Tibial nerve (tissue), 4 donors: ENCODE data around the gene GABPB1. TPM values are rescaled to one million over a fixed set of nuclear protein-coding genes. Genes with fewer than 3 reads are reported as not detected.

Experiments
- DNase-seq, 2 donors: peaks; one replicate each; pipeline ENCODE4 v3.0.0-alpha.2; 2019; ENCODE audit warnings: low spot score in 2 of 2
- H3K27ac ChIP-seq, 4 donors: fragments of 200-600 bp; sonication (generic) in 3 of 4; one replicate each; pipeline ENCODE4 v1.5.1; 2017 to 2019; ENCODE audit warnings: mild to moderate bottlenecking in 1 of 4
- H3K27me3 ChIP-seq, 2 donors: fragments of 200-600 bp; sonication (generic) in 1 of 2; one replicate each; pipeline versions ENCODE4 v1.5.1 to v1.6.0; 2017 to 2019
- H3K36me3 ChIP-seq, 3 donors: fragments of 200-600 bp; sonication (generic); one replicate each; pipeline ENCODE4 v1.5.1; 2018 to 2019
- H3K4me1 ChIP-seq, 4 donors: fragments of 200-600 bp; sonication (generic) in 3 of 4; one replicate each; pipeline ENCODE4 v1.5.1; 2017 to 2019
- H3K4me3 ChIP-seq, 4 donors: fragments of 200-600 bp; sonication (generic) in 3 of 4; one replicate each; pipeline ENCODE4 v1.5.1; 2017 to 2019; ENCODE audit warnings: mild to moderate bottlenecking in 1 of 4, moderate library complexity in 1 of 4
- H3K9me3 ChIP-seq, 4 donors: fragments of 200-600 bp; sonication (generic) in 3 of 4; one replicate each; pipeline ENCODE4 v1.5.1; 2017 to 2019
- EP300 ChIP-seq, 2 donors: sonication (generic); formaldehyde crosslinking; IDR thresholded peaks; one replicate each; pipeline ENCODE4 v1.6.1; 2017; ENCODE audit warnings: antibody characterized with exemption in 2 of 2, mild to moderate bottlenecking in 1 of 2
- POLR2A ChIP-seq, 2 donors: fragments of 450-650 bp; IDR thresholded peaks; one replicate each; pipeline ENCODE4 v1.6.1; 2017; ENCODE audit warnings: antibody characterized with exemption in 2 of 2, mild to moderate bottlenecking in 2 of 2, moderate library complexity in 2 of 2
- WGBS, 2 donors: methylation state at CpG; one replicate each; pipeline ENCODE4 v1.1.5; 2018; 5-methylcytosine and 5-hydroxymethylcytosine counted together
- total RNA-seq, 4 donors: library from RNA; depleted of rRNA; stranded (reverse); fragments of >200 nt; gene quantifications; one replicate each; pipeline ENCODE4 v1.1.0, GENCODE V29; 2016
- TF ChIP-seq, protein P1 (sequence below), 5 experiments: fragments of 200-600 bp in 3 of 5; fragments of 450-650 bp in 2 of 5; sonication (generic) in 3 of 5; IDR thresholded peaks; one replicate each; pipeline ENCODE4 v1.5.1; 2016 to 2019; ENCODE audit warnings: antibody characterized with exemption in 5 of 5, mild to moderate bottlenecking in 3 of 5, moderate library complexity in 2 of 5

Gene GABPB1
- total RNA-seq, 4 donors from 2014 or later = 13.3 to 22.2 (median 17.4) TPM

DNA sequence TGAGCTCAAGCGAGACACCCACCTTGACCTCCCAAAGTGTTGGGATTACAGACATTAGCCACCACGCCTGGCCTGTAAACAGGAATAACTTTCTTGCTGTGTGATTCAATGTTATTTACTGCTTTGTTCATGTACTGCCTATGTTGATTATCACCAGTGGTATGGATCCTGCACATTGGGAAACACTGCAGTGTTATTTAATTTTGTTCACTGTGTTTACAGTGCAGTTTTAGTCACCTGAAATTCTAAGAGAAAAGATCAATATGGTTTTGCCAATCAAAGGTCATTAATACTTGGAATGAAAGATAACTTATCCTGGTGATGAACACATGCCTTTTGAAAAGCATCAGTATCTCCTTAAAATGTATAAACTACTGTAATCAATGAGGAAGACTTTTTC is 8.6 kb upstream of the GABPB1 start:
- Histone ChIP-seq H3K9me3 (no peaks in the 10 kb centered on the region), H3K4me3 (no peak overlapping the region), H3K27me3 (no peaks in the 10 kb centered on the region), H3K27ac (no peak overlapping the region), H3K36me3 (peaks cover 0 to 69% (median 0%) of the 10 kb centered on the region in 3 donors), H3K4me1 (peaks cover 0 to 4% (median 0%) of the 10 kb centered on the region in 4 donors)
- DNase-seq = no peak
- WGBS, 2 donors = 83 to 88% methylated on average over 2 of the region's 2 CpGs
- TF ChIP-seq, protein P1, sequence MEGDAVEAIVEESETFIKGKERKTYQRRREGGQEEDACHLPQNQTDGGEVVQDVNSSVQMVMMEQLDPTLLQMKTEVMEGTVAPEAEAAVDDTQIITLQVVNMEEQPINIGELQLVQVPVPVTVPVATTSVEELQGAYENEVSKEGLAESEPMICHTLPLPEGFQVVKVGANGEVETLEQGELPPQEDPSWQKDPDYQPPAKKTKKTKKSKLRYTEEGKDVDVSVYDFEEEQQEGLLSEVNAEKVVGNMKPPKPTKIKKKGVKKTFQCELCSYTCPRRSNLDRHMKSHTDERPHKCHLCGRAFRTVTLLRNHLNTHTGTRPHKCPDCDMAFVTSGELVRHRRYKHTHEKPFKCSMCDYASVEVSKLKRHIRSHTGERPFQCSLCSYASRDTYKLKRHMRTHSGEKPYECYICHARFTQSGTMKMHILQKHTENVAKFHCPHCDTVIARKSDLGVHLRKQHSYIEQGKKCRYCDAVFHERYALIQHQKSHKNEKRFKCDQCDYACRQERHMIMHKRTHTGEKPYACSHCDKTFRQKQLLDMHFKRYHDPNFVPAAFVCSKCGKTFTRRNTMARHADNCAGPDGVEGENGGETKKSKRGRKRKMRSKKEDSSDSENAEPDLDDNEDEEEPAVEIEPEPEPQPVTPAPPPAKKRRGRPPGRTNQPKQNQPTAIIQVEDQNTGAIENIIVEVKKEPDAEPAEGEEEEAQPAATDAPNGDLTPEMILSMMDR (IDR thresholded peaks at IDR 0.05) = no peak
- TF ChIP-seq POLR2A (IDR thresholded peaks at IDR 0.05) (no peak), EP300 (IDR thresholded peaks at IDR 0.05) (no peak)

DNA sequence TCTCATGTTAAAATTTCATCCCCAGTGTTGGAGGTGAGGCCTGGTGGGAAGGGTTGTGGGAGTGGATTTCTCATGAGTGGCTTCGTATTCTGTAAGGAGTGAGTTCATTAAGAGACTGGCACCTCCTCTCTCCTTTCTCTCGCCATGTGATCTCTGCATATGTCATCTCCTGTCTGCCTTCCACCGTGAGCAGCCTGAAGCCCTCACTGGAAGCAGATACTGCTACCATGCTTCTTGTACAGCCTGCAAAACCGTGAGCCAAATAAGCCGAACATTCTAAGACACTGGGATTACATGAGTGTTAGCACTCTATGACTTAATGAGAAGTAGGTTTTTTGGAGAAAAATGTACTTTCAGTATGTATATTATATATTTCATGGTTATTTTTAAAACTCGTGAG is 6.8 kb upstream of the GABPB1 start:
- Histone ChIP-seq H3K4me1 (peaks cover 0 to 12% (median 1%) of the 10 kb centered on the region in 4 donors), H3K4me3 (no peak overlapping the region), H3K27ac (no peak overlapping the region), H3K9me3 (no peaks in the 10 kb centered on the region), H3K36me3 (peaks cover 0 to 69% (median 0%) of the 10 kb centered on the region in 3 donors), H3K27me3 (no peaks in the 10 kb centered on the region)
- no peak for DNase-seq
- WGBS, 2 donors = 85 to 88% methylated on average over 6 of the region's 6 CpGs
- TF ChIP-seq, protein P1 (IDR thresholded peaks at IDR 0.05) = no peak
- TF ChIP-seq EP300 (IDR thresholded peaks at IDR 0.05) (no peak), POLR2A (IDR thresholded peaks at IDR 0.05) (no peak)

DNA sequence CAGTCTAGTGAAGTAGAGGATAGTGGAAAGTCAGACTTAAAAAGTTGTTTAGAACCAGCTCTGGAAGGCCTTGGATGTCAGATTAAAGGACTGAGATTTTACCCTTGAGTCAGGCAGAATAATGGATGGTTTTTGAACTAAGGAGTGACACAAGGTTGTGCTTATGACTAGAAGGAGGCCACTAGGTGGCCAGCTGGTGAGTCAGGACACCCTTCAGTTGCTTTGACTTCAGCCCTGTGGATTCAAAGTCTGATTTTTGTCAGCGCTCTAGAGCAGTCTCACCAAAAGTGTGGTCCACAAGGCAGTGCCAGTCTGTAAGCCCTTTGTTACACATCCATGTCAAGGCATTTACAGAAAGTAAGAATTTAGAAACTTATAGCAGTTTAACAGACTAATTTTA is 3.8 kb upstream of the GABPB1 start:
- peaks cover 0 to 21% (median 10%) of the 10 kb centered on the region in 4 donors for H3K4me1 ChIP-seq
- no peak overlapping the region for H3K4me3 ChIP-seq
- H3K27me3 ChIP-seq = no peaks in the 10 kb centered on the region
- no peak overlapping the region for H3K27ac ChIP-seq
- 83 to 94% methylated on average over 1 of the region's 1 CpG for WGBS, 2 donors
- DNase-seq = no peak
- TF ChIP-seq POLR2A (IDR thresholded peaks at IDR 0.05) = no peak
- TF ChIP-seq EP300 (IDR thresholded peaks at IDR 0.05) = no peak
- TF ChIP-seq, protein P1 (IDR thresholded peaks at IDR 0.05) = no peak
- peaks cover 0 to 56% (median 0%) of the 10 kb centered on the region in 3 donors for H3K36me3 ChIP-seq
- no peaks in the 10 kb centered on the region for H3K9me3 ChIP-seq

DNA sequence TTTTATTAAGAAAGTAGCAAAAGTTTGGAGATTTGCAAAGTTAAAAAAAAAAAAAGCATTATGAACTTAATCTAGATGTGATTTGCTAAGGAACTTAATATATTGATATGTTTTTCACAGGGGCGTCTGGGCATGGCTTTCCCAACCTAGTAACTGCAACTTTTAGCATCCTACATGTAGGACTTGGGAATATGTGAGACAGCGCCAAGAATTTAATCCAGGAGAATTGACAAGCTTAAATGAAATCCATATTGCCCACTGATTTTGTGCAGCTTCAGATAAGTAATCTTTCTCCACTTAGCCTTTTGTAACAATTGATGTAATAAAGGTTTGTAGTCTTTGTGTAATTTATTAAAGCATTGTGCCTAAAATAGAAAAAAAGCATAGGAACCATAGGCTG is 982 bp upstream of the GABPB1 start:
- Histone ChIP-seq H3K36me3 (peaks cover 0 to 27% (median 0%) of the 10 kb centered on the region in 3 donors), H3K4me3 (peak overlapping the region; percentile 80 to 98 (median 88)), H3K27ac (peak overlapping the region; percentile 96 to 100 (median 100)), H3K27me3 (no peaks in the 10 kb centered on the region), H3K9me3 (no peaks in the 10 kb centered on the region), H3K4me1 (peaks cover 0 to 46% (median 23%) of the 10 kb centered on the region in 4 donors)
- TF ChIP-seq, protein P1 (IDR thresholded peaks at IDR 0.05) = no peak
- TF ChIP-seq EP300 (IDR thresholded peaks at IDR 0.05) (no peak), POLR2A (IDR thresholded peaks at IDR 0.05) (no peak)
- 10 to 11% methylated on average over 2 of the region's 2 CpGs for WGBS, 2 donors
- no peak for DNase-seq

DNA sequence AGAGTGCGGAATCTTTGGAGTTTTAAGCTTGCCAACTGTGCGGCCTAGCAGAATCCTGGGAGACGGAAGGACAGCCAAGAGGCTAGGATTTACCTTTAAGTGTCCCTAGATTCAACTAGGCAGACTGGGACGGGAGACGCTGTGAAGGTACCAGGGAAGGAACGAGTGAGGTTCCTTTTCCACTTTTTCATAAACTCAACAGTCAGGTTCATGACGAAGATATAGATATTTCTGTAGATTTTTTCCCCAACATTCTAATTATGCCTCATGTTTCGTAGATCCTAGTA is 564 bp upstream of the GABPB1 start:
- peaks cover 0 to 23% (median 0%) of the 10 kb centered on the region in 3 donors for H3K36me3 ChIP-seq
- H3K4me1 ChIP-seq = peaks cover 0 to 50% (median 27%) of the 10 kb centered on the region in 4 donors
- DNase-seq = no peak
- no peak for TF ChIP-seq POLR2A (IDR thresholded peaks at IDR 0.05)
- TF ChIP-seq, protein P1 (IDR thresholded peaks at IDR 0.05) = no peak
- no peak for TF ChIP-seq EP300 (IDR thresholded peaks at IDR 0.05)
- peak overlapping the region; percentile 80 to 98 (median 88) for H3K4me3 ChIP-seq
- H3K27ac ChIP-seq = peak overlapping the region; percentile 96 to 100 (median 100)
- H3K27me3 ChIP-seq = no peaks in the 10 kb centered on the region
- 0% methylated on average over 8 of the region's 8 CpGs for WGBS, 2 donors
- no peaks in the 10 kb centered on the region for H3K9me3 ChIP-seq
